NCI-H82 treated with DMSO at 0.1 percent for 48 hours (cell line): ENCODE data around the gene COL11A2.
"Not testable (repeated sequence)": the region's sequence is repeated elsewhere in the genome, so short reads cannot be mapped to it uniquely, and the experiment has no call there.

Experiments
- DNase-seq: peaks from one replicate; lab custom pipeline; 2025; ENCODE audit not compliant: unreplicated experiment; lab: John Stamatoyannopoulos, UW

The COL11A2 gene

GRCh38 chr6:33192105-33192646, at the start of gene COL11A2:
COL11A2 (minus strand) TSS chr6:33192467; CDS start chr6:33192240, 227 bp downstream.
- no peak for DNase-seq

DNA sequence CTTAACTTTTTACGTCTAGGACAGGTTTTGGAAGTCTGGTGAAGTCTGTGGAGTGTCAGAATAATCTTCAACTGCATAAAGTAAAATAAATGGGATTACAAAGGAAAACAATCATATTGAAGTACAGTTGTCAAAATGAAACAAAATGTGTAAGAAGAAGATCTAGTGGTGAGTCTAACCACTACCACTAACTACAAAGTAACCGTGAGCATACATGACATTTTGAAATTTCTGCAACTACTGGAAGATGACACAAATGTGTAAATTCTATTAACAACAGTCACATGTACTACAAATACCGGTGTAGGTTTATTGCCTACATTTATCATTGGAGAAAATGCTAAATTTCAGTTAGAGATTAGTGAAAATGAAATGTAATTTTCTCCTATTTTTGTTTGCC, 49.7 kb upstream of the COL11A2 start:
- DNase-seq: no peak

DNA sequence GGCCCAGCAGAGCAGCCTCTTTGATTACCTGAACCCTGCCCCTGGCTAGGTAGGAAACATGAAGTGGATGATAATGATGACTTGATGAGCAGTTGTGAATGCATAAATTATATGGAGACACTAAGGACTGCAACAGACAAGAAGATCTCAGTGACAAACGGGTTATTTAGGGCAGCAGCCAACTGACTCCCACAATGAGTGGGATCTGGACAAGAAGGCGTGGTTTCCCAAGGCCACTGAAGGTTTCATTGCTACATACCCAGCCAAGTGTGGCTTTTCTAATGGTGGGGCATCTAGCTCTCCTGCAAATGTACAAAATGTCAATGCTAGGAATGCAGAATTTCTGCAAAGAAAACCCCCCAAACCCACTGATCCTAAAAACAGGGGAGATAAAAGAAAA, 45.5 kb upstream of the COL11A2 start:
- DNase-seq: no peak

DNA sequence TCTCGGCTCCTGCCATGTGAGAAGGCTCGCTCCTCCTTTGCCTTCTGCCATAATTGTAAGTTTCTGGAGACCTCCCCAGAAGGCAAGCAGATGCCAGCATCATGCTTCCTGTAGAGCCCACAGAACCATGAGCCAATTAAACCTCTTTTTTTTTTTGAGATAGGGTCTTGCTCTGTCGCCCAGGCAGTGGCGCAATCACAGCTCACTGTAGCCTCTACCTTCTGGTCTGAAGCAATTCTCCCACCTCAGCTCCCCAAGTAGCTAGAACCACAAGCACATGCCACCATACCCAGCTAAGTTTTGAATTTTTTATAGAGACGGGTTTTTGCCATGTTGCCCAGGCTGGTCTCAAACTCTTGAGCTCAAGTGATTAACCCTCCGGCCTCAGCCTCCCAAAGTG, 44.6 kb upstream of the COL11A2 start:
- DNase-seq: no peak

GRCh38 chr6:33236328-33236727, 44.1 kb upstream of the COL11A2 start:
- no peak for DNase-seq

- DNase-seq: no peak
Measured at GRCh38 chr6:33235221-33235634, 43.0 kb upstream of the COL11A2 start.

- DNase-seq: not testable (repeated sequence)
Measured at GRCh38 chr6:33226503-33227120, 34.3 kb upstream of the COL11A2 start.

GRCh38 chr6:33217681-33218080, 25.4 kb upstream of the COL11A2 start:
- DNase-seq: no peak

DNA sequence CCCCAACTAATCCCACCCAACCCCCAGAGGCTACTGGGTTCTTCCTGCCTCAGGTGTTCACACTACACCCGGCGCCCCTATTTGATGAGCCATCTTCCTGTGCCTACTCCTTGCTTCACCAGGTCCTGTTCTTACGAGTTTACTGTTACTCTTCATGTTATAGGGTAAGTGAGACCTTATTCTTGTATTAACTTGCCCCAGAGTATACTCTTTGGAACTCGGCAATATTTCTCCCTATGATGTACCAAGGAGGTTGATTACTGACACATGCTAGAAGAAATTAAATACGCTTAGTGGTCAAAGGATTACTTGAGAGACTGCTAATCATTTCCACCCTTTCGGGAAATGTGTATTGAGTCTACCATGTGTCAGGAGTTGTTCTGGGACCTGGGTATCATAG, 25.0 kb upstream of the COL11A2 start:
- DNase-seq: no peak

GRCh38 chr6:33216117-33216649, 23.9 kb upstream of the COL11A2 start:
- no peak for DNase-seq

DNA sequence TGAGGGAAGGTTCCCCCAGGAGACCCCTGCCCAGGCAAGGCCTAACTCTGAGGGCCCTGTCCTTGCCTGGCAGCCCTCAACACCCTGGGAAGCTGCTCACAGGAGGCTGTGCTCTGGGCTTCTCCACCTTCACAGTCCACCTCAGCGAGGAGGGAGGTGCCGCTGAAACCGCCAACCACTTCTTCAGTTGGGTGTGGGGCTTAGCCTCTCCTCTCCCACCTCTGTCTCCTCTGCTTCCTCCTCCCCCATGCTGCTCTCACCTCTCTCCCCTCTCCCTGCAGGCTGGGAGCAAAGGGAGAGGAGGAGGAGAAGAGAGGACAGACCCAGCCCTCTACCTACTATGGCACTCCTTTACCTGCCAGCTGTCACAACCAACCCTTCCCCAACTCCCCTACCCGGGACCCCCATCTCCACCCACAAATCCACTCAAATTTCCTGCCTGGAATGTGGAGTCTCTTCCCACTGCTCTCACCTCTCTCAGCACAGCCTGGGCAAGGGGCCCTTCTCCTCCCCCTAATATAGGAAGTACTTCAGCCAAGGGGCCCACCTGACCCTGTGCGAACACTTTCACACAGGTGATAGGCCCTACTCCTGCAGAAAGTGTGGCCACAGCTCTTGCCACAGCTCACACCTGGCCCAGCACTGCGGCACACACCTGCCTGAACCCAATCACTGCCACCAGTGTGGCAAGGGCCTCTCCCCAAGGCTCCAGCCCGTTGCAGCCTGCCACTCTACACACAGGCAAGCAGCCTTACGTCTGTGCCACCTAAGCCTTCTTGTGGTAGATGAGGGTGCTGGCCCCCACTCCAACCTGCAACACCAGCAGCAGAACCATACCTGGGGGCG, 23.2 kb upstream of the COL11A2 start:
- no peak for DNase-seq

DNA sequence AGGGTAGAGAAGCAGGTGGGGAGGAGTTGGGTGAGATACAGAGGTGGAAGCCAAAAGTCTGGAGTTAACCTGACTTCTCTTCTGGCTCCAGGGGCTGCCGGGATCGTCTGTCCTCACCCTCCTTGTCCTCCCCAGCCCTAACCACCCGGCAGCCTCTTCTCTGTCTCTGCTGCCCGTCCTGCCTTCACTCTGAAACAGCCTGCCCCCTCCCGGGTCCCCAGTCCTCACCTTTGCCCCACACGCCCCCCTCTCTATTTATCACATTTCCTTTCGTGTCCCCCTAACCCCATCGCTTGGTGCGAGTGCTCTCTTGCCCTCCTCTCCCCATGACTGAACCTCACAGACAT, 21.7 kb upstream of the COL11A2 start:
- no peak for DNase-seq

GRCh38 chr6:33213166-33213988, 21.1 kb upstream of the COL11A2 start:
- DNase-seq: no peak

DNA sequence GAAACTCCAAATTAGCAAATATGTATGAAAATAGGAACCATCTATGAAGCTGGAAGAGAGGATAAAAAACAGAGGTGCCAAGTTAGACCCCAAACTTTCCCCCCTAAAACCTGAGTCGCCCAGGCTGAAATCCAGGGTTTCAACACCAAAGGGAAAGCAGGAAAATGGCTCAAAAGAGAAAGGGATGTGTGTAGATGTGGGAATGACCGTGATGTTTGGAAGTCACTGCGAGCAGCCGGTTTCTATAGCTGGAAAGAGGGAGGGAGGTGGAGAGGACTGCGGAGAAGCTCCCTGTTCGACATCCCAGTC, 20.5 kb upstream of the COL11A2 start:
- DNase-seq: no peak

DNA sequence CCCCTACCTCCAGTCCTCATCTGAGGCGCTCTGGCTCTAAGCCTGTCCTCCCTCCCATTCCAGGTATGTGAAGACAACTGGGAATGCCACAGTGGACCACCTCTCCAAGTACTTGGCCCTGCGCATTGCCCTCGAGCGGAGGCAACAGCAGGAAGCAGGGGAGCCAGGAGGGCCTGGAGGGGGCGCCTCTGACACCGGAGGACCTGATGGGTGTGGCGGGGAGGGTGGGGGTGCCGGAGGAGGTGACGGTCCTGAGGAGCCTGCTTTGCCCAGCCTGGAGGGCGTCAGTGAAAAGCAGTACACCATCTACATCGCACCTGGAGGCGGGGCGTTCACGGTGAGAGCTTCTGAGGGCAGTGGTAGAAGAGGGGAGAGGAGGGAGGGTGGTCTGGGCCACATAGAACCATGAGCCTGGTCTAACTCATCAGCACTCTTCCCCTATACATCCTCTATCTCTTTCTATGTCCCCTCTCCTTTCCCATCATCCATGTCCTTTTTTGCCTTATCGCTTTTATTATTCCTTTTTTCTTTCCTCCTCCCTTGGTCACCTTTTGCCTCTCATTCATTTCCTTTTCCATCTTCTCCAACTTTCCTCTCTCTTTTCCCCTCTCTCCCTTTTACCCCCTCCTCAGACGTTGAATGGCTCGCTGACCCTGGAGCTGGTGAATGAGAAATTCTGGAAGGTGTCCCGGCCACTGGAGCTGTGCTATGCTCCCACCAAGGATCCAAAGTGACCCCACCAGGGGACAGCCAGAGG, 19.6 kb upstream of the COL11A2 start:
- DNase-seq: no peak

DNA sequence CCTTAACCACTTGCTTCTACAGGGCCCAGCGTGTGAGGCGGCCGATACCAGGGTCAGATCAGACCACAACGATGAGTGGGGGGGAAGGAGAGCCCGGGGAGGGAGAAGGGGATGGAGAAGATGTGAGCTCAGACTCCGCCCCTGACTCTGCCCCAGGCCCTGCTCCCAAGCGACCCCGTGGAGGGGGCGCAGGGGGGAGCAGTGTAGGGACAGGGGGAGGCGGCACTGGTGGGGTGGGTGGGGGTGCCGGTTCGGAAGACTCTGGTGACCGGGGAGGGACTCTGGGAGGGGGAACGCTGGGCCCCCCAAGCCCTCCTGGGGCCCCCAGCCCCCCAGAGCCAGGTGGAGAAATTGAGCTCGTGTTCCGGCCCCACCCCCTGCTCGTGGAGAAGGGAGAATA, 18.9 kb upstream of the COL11A2 start:
- no peak for DNase-seq

GRCh38 chr6:33209856-33210255, 17.6 kb upstream of the COL11A2 start:
- no peak for DNase-seq

- no peak for DNase-seq
Measured at GRCh38 chr6:33208091-33208967, 16.1 kb upstream of the COL11A2 start, which contains the start of gene RING1. RING1 (plus strand) TSS chr6:33208500; CDS start chr6:33208823, 323 bp downstream.

GRCh38 chr6:33207552-33208090, 15.4 kb upstream of the COL11A2 start:
- DNase-seq: no peak
